GM23248 (cell line): ENCODE measurements around the gene PLAC8L1.

ENCODE experiments used
- EZH2 ChIP-seq: fragments of 200-600 bp; sonication (generic); IDR thresholded peaks from 2 replicates; pipeline ENCODE4 v1.6.1; 2018; ENCODE audit warnings: antibody characterized with exemption, mild to moderate bottlenecking; ENCODE audit not compliant: insufficient read depth, poor library complexity, severe bottlenecking
- EZH2phosphoT487 ChIP-seq: fragments of 200-600 bp; sonication (generic); IDR thresholded peaks from 2 replicates; pipeline ENCODE4 v1.6.1; 2018; ENCODE audit warnings: antibody characterized with exemption, moderate library complexity, mild to moderate bottlenecking, low read depth; ENCODE audit not compliant: insufficient read depth

GRCh38 chr5:146105477-146105876, at the start of gene PLAC8L1:
- no peak for TF ChIP-seq EZH2
- no peak for TF ChIP-seq EZH2phosphoT487
